Ectodermal cell (in vitro differentiated cells): ENCODE results near the gene ANKRD10.
"Not testable (repeated sequence)": the region's sequence is repeated elsewhere in the genome, so short reads cannot be mapped to it uniquely, and the experiment has no call there.

Experiments
- H3K27ac ChIP-seq: 2 replicates; pipeline ENCODE4 v1.7.0; 2013; ENCODE audit warnings: mild to moderate bottlenecking, low read depth, low read length; ENCODE audit not compliant: insufficient read depth, poor library complexity, severe bottlenecking
- H3K27me3 ChIP-seq: 2 replicates; pipeline ENCODE4 v1.7.0; 2013; ENCODE audit warnings: mild to moderate bottlenecking, low read length; ENCODE audit not compliant: insufficient read depth, control insufficient read depth, poor library complexity, severe bottlenecking
- H3K36me3 ChIP-seq: one replicate; pipeline ENCODE4 v1.7.0; 2013; ENCODE audit warnings: low read length; ENCODE audit not compliant: control insufficient read depth, insufficient read depth
- H3K4me1 ChIP-seq: one replicate; pipeline ENCODE4 v1.7.0; 2013; ENCODE audit warnings: low read length; ENCODE audit not compliant: control insufficient read depth, insufficient read depth
- H3K4me3 ChIP-seq: 2 replicates; pipeline ENCODE4 v1.7.0; 2013; ENCODE audit warnings: low read depth, low read length, control low read depth; ENCODE audit not compliant: insufficient read depth
- H3K9me3 ChIP-seq: 2 replicates; pipeline ENCODE4 v1.7.0; 2013; ENCODE audit warnings: mild to moderate bottlenecking, low read length, moderate library complexity; ENCODE audit not compliant: control insufficient read depth
- WGBS, 2 experiments: methylation state at CpG; one replicate each; pipeline ENCODE4 v1.1.7; 2013; ENCODE audit warnings: missing lambda C conversion rate in 2 of 2; 5-methylcytosine and 5-hydroxymethylcytosine counted together

Gene ANKRD10

DNA sequence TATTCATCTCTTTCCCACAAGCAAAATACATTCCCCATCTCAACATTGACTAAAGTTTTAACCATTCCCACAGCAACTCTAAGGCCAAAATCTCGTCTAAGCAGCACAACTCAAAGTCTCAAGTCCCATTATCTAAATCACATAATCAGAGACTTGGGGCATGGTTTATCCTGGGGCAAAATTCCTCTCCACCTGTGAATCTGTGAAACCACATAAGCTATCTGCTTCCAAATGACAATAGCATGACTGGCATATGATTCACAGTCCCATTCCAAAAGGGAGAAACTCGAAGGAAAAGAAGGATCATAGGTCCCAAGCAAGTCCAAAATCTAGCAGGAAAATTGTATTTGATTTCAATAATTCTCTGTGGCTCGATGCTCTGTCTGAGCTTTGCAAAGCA, 73.0 kb downstream of the ANKRD10 start:
- Histone ChIP-seq H3K4me3 (no peak overlapping the region), H3K9me3 (no peaks in the 10 kb centered on the region), H3K4me1 (no peaks in the 10 kb centered on the region), H3K27ac (no peak overlapping the region), H3K27me3 (no peaks in the 10 kb centered on the region), H3K36me3 (no peaks in the 10 kb centered on the region)
- WGBS, 2 experiments, result 86% methylated on average over 3 of the region's 3 CpGs

DNA sequence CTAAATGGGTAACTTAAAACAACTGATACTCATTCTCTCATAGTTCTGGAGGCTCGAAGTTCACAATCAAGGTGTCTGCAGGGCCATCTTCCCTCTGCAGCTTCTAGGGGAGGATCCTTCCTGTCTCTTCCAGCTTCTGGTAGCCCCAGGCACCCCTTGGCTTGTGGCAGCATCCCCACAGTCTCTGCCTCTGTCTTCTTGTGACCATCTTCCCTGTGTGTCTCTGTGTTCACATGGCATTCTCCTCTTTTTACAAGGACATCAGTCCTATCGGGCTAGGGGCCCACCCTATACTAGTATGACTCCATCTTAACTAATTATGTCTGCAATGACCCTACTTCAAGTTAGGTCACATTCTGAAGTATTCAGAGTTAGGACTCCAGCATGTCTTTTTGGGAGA, 73.5 kb downstream of the ANKRD10 start:
- H3K9me3 ChIP-seq, result no peaks in the 10 kb centered on the region
- H3K4me3 ChIP-seq, result no peak overlapping the region
- WGBS, 2 experiments, result 89 to 93% methylated on average over 2 of the region's 2 CpGs

DNA sequence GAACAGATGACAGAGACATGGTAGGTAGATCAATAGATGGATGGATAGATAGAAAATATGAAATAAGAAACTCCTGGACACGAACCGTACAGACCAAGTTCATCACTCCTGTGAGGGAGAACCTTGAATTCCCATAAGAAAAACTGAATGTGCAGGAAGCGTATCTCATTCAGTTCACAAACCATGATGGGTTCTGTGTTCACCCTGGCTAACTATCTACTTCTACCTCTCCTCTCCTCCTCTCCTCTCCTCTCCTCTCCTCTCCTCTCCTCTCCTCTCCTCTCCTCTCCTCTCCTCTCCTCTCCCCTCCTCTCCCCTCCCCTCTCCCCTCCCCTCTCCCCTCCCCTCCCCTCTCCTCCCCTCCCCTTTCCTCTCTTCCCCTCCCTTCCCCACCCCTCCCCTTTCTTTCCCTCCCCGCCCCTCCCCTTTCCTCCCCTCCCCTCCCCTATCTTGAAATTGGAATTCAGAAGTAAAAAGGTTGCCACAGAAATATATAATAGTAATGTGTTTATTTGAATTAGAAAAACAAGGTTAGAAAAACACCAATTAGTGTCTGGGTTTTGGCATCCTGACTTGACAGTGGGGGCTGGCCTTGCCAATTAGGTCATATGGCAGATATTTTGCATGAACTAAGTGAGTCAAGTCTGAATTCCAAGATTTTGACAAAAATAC, 75.9 kb downstream of the ANKRD10 start:
- Histone ChIP-seq H3K4me1 (no peaks in the 10 kb centered on the region), H3K36me3 (no peaks in the 10 kb centered on the region), H3K9me3 (no peaks in the 10 kb centered on the region), H3K4me3 (no peak overlapping the region), H3K27me3 (no peaks in the 10 kb centered on the region), H3K27ac (no peak overlapping the region)
- 97% methylated on average over 3 of the region's 4 CpGs for WGBS, 2 experiments

More for the DNA sequence above, 73.5 kb downstream of the ANKRD10 start:
- Histone ChIP-seq H3K27ac (no peak overlapping the region), H3K4me1 (no peaks in the 10 kb centered on the region), H3K36me3 (no peaks in the 10 kb centered on the region), H3K27me3 (no peaks in the 10 kb centered on the region)

DNA sequence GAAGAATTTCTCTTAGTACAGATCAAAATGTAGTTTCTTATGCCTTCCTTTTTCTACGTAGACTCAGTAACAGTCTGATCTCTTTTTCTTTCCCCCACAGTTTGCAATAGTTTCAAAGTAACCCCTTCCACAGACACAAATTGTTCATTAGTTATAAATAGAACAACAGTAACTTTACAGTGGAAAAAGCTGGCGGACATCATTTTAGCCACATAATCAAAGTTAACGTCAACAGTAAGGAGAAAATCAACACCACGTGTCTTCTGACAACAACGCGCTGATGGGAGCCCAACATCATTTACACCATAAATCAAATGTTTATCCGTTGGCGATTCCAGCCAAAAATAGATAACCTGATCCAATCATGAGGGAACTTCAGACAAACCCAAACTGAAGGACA, 76.8 kb downstream of the ANKRD10 start:
- H3K27ac ChIP-seq, result no peak overlapping the region
- WGBS, 2 experiments, result 92 to 96% methylated on average over 8 of the region's 8 CpGs
- H3K4me1 ChIP-seq, result no peaks in the 10 kb centered on the region
- H3K27me3 ChIP-seq, result no peaks in the 10 kb centered on the region
- H3K4me3 ChIP-seq, result no peak overlapping the region
- H3K36me3 ChIP-seq, result no peaks in the 10 kb centered on the region
- no peaks in the 10 kb centered on the region for H3K9me3 ChIP-seq

GRCh38 chr13:110837397-110838061, 77.3 kb downstream of the ANKRD10 start:
- WGBS, 2 experiments, result 95% methylated on average over 5 of the region's 5 CpGs
- not testable (repeated sequence) for H3K36me3 ChIP-seq, H3K9me3 ChIP-seq, H3K4me1 ChIP-seq, H3K27ac ChIP-seq, H3K27me3 ChIP-seq, H3K4me3 ChIP-seq

DNA sequence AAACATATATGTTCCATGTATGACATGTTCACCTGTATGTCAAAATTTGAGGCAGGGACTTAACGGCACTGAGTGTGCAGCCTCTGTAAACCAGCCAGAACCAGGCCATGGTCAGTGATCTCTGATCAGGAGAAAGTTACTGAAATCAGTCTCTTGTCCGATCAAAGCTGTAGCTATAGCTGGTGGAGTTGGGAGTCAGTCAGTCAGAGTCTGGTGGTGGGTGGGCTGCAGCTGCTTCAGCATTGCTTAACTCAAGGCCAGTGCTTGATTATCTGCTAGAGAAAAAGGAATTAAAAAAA, 78.3 kb downstream of the ANKRD10 start:
- no peak overlapping the region for H3K27ac ChIP-seq
- H3K9me3 ChIP-seq, result no peaks in the 10 kb centered on the region
- no peaks in the 10 kb centered on the region for H3K27me3 ChIP-seq
- H3K4me1 ChIP-seq, result no peaks in the 10 kb centered on the region
- no peaks in the 10 kb centered on the region for H3K36me3 ChIP-seq
- no peak overlapping the region for H3K4me3 ChIP-seq
- WGBS, 2 experiments, result 94% methylated on average over 2 of the region's 2 CpGs

DNA sequence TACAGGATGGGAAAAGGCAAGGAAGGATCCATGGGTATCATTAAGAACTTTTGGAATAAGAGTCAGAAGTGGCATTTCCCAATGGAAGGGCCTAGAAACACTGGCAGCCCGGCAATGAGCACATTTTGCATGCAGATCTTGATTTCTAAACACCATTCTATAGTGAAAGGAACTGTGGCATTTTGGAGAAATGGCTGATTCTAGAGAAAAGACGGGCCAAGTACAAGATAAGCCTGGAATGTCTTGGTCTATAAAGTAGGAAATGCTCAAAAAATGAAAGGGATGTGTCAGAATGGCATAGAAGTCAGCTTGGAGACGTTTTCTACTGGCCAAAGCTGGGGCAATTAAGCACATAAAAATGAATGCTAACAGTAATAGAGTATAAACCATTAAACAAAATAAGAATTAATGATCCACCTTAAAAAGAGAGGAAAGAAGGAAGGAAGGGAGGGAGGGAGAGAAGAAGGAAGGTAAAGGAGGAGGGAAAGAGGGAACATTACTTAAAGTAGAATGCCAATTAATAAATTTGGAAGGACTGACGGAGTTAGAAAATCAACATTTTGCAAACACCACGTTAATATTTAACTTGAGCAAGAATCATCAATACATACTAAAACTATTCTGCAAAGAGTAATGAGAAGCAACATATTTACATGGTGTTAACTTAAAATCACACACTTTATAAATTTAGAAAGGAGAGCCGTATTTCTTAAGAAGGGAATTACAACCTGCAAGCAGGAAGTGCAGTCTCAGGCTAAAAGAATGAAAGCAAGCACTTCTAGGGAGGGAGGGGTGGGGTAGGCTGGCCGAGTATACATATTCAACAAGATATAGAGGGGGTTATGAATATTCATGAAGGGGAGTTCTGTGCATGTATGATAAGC, 78.9 kb downstream of the ANKRD10 start:
- Histone ChIP-seq H3K4me3 (no peak overlapping the region), H3K36me3 (no peaks in the 10 kb centered on the region), H3K27ac (no peak overlapping the region), H3K4me1 (no peaks in the 10 kb centered on the region), H3K9me3 (no peaks in the 10 kb centered on the region), H3K27me3 (no peaks in the 10 kb centered on the region)
- WGBS, 2 experiments, result 85 to 88% methylated on average over 4 to 7 of the region's 7 CpGs

GRCh38 chr13:110834572-110834971, 80.3 kb downstream of the ANKRD10 start:
- H3K36me3 ChIP-seq, result no peaks in the 10 kb centered on the region
- H3K4me3 ChIP-seq, result no peak overlapping the region
- 82 to 85% methylated on average over 7 of the region's 7 CpGs for WGBS, 2 experiments
- no peaks in the 10 kb centered on the region for H3K27me3 ChIP-seq
- H3K4me1 ChIP-seq, result peaks cover 4% of the 10 kb centered on the region
- no peak overlapping the region for H3K27ac ChIP-seq
- no peaks in the 10 kb centered on the region for H3K9me3 ChIP-seq

DNA sequence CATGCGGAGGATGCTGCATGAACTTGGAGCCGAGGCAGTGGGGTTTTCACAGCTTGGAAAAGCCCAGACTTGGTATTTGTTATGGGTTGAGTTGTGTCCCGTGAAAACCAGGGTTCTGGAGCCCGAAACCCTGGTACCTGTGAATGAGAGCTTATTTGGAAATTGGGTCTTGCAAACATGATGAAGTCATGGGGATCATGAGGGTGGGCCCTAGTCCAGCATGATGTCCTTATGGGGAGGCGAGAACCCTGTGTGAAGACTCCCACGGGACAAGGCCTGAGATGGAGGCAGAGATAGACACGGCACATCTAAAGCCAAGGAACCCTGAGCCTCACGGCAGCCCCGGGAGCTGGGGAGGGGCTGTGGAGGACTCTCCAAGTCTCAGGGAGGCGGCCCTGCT, 82.3 kb downstream of the ANKRD10 start:
- Histone ChIP-seq H3K4me1 (peaks cover 4% of the 10 kb centered on the region), H3K27me3 (no peaks in the 10 kb centered on the region)

GRCh38 chr13:110832205-110832479, 82.7 kb downstream of the ANKRD10 start:
- H3K9me3 ChIP-seq, result no peaks in the 10 kb centered on the region
- 92 to 96% methylated on average over 3 of the region's 3 CpGs for WGBS, 2 experiments
- H3K4me3 ChIP-seq, result no peak overlapping the region
- H3K36me3 ChIP-seq, result no peaks in the 10 kb centered on the region
- H3K27ac ChIP-seq, result no peak overlapping the region
- no peaks in the 10 kb centered on the region for H3K27me3 ChIP-seq
- peaks cover 4% of the 10 kb centered on the region for H3K4me1 ChIP-seq

More for the DNA sequence above, 82.3 kb downstream of the ANKRD10 start:
- H3K36me3 ChIP-seq, result no peaks in the 10 kb centered on the region
- WGBS, 2 experiments, result 82 to 86% methylated on average over 10 of the region's 10 CpGs
- H3K27ac ChIP-seq, result no peak overlapping the region
- H3K9me3 ChIP-seq, result no peaks in the 10 kb centered on the region
- no peak overlapping the region for H3K4me3 ChIP-seq
